Ammon's horn (tissue), 1 donor: Measurements from ENCODE around the gene HACD3.
"Not testable (repeated sequence)": the region's sequence is repeated elsewhere in the genome, so short reads cannot be mapped to it uniquely, and the experiment has no call there.

ENCODE experiments used
- DNase-seq: peaks from one replicate; pipeline ENCODE4 v3.0.0-alpha.2; 2016; ENCODE audit warnings: low spot score

HACD3 gene

DNA sequence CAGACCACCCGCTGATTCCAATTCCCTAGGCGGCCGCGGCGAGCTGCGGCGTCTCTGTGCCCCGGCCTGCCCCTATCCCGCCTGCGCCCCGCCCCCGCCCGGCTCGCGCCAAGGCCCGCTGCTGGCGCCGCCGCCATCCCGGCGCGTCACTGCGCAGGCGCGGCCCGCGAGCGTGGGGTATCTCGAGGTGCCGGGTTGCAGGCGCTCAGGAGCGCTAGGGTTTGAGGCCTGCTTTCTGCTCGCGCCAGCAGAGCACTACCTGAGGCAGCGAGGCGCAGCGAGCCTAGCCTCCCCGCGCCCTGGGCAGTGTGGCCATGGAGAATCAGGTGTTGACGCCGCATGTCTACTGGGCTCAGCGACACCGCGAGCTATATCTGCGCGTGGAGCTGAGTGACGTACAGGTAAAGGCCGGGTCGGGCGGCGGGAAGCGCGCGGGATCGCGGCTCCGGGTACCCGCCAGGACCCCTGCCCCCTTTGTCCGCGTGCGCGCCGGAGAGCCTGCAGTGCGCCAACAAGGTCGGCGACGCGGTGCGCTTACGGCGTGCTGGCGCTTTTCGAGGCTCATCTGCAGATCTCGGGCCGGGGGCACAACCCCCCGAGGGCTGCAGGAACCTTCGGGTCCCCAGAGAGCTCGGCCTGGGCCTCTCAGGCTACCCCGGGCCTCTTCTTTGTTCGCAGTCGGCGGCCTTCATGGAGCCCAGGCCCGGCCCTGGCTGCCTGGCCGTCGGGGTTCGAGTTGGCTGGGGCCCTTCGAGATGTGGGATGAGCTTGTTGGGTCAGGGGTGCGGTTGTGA, at the start of gene HACD3:
TSS of gene HACD3 (plus strand) at position 146 of the 794 bp plus-strand sequence. CDS start at position 315, 169 bp downstream.
- DNase-seq: peak; percentile 87

DNA sequence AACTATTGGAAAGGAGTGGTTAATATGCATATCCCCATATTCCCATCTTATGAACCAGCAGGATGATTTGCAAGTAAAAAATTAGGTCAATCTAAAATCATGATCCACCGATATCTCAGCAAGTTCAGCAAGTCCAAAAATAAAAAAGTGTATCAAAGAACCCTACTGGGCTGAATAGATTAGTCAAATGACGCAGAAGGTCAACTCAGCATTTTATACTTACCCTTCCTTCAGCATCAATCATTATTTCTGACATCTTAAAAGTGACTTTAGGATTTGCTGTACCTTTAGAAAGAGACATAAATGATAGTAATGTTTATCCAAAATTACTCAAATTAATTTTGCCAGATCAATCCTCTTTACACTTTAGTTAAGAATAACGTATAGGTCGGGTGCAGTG, 45.4 kb upstream of the HACD3 start:
- no peak for DNase-seq

- no peak for DNase-seq
Observed at GRCh38 chr15:65494076-65494475, 36.2 kb upstream of the HACD3 start.

- DNase-seq: no peak
Observed at GRCh38 chr15:65509321-65509720, 20.9 kb upstream of the HACD3 start.

DNA sequence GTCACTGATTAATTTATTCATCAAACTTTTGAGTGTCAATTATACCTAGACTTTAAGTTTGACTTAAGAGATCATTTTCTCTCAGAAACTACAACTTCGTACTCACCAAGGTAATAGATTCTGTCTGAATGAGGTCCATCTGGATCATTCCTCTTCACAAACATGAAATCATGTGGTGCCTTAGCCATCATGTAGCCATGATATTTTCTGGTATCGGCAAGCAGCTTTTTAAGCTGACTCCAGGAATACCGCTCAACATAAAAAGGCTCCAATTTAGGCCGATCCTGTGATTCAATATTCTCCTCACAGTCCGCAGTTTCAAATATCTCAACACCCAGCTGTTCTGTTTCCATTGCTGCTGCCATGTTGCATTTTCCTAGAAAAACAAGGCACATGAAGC, 18.1 kb upstream of the HACD3 start:
- DNase-seq: no peak

GRCh38 chr15:65512807-65513416, 17.4 kb upstream of the HACD3 start:
- peak; percentile 81 for DNase-seq

DNA sequence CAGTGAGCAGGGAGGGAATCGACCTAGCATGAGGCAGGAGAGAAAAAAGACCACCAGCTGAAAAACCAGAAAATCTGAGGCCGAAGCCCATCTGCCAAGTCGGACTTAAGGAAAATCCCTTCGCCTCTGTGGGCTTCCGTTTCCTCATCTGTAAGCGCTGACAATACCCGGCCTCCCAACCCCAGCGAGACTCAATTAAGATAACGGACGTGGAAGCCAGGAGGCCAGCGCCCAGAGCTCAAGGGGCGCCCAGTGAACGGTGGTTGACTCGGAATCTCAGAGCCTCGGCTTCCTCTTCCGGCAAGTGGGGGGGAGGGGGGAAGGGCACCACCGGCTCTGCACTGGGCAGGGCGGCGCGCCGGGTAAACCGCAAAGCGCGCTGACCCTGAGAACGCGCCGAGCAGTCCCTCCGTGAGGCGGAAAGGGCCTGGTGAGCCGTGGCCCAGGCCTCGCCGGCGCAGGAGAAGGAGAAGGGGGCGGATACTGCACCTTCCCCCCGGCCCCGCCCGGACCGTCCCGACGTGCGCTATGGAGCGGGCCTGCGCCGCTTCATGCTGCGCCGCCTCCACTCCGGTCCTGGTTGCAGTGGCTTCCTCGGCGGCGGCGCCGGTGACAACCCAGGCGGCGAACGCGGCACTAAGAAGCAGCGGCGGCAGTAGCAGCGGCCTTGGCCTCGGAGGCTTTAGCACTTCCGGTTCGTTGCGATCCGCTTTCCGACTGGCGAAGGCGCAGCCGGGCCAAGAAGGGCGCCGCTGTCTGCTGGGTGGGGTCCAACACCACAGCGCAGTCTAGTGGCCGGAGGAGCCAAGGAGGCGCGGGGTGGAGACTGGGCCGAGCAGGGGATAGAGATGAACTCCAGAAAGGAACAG, 13.0 kb upstream of the HACD3 start, which contains the start of gene DPP8:
TSS of gene DPP8 (minus strand) at position 693 of the 869 bp plus-strand sequence. CDS start 5,136 bp downstream, outside the sequence.
- peak; percentile 95 for DNase-seq

DNA sequence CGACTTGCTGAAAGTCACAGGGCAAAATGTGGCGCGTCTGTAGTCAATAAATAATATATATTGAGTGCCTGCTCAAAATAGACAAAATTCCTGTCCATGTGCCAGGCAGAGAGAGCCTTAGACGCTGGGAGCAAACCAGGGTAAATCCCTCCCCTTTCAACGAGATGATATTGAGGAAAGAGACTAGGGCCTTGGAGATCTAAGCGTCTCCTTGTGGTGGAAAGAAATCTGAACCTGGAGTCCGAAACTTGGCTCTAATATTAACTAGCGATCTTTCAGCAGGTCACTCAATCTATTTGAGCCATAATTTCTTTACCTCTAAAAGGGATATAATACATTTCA, 12.4 kb upstream of the HACD3 start:
- DNase-seq: no peak

GRCh38 chr15:65518633-65519285, 11.5 kb upstream of the HACD3 start:
- DNase-seq: no peak

- DNase-seq: no peak
Observed at GRCh38 chr15:65521350-65521749, 8.9 kb upstream of the HACD3 start.

DNA sequence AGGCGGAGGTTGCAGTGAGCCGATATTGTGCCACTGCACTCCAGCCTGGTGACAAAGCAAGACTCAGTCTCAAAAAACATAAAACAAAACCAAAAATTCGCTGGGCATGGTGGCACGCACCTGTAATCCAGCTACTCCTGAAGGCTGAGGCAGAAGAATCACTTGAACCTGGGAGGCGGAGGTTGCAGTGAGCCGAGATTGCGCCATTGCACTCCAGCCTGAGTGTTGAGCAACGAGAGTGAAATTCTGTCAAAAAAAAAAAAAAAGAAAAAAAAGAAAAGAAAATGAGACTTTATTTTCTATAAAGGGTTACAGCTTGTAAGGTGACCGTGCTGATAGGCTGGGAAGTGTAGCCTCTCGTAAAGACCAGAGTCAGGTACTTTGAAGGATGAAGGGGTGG, 6.0 kb upstream of the HACD3 start:
- no peak for DNase-seq

- DNase-seq: no peak
Observed at GRCh38 chr15:65525622-65526021, 4.6 kb upstream of the HACD3 start.

GRCh38 chr15:65528461-65529060, 1.7 kb upstream of the HACD3 start:
- no peak for DNase-seq

- DNase-seq: no peak
Observed at GRCh38 chr15:65529762-65530317, 423 bp upstream of the HACD3 start.

DNA sequence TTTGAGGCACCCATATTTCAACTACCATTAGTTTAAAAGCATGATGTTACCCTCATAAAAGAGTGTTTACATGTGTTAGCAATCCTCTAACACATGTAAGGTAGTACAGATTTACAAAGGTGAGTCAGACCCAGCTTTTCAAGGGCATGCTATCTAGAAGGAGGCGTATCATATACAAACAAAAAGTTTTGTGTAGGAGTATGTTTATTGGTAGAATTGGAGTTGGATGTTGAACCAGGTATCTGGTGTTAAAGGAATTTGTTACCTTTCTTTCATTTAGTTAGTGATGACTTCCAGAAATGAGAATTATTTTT, 2.4 kb downstream of the HACD3 start:
- no peak for DNase-seq

GRCh38 chr15:65533057-65533756, 2.9 kb downstream of the HACD3 start:
- no peak for DNase-seq

DNA sequence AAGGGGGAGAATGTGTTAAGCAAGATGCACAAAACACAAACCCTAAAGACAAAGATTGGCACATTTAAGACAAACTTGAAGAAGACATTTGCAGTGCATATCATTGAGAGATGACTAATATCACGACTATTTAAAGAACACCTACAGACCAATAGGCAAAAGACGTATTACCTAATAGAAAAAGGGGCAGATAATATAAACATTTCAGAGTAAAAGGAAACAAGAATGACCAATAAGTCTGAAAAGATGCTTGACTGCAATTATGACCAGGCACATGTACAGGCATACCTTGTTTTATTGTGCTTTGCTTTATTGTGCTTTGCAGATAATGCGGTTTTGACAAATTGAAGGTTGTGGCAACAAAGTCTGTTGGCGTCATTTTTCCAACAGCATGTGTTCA, 4.9 kb downstream of the HACD3 start:
- no peak for DNase-seq

- DNase-seq: no peak
Observed at GRCh38 chr15:65540314-65540713, 10.1 kb downstream of the HACD3 start.

GRCh38 chr15:65541231-65541820, 11.1 kb downstream of the HACD3 start:
- DNase-seq: no peak

- DNase-seq: no peak
Observed at GRCh38 chr15:65547841-65548240, 17.6 kb downstream of the HACD3 start.

DNA sequence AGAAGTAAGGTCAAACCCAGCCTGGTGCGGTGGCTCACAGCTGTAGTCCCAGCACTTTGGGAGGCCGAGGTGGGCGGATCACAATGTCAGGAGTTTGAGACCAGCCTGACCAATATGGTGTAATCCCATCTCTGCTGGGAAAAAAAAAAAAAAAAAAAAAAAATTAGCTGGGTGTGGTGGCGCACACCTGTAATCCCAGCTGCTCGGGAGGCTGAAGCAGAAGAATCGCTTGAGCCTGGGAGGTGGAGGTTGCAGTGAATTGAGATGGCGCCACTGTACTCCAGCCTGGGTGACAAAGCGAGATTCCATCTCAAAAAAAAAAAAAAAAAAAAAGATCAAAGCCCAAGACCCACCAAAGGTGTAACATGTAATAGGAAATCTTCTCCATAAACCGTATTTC, 19.0 kb downstream of the HACD3 start:
- DNase-seq: not testable (repeated sequence)
